Measurements from ENCODE around the gene TTC39A. TPM values are rescaled to one million over a fixed set of nuclear protein-coding genes. Genes with fewer than 3 reads are reported as not detected.

Gene TTC39A
- total RNA-seq, 2 donors from 2014 or later, result 65.0 to 78.4 TPM

DNA sequence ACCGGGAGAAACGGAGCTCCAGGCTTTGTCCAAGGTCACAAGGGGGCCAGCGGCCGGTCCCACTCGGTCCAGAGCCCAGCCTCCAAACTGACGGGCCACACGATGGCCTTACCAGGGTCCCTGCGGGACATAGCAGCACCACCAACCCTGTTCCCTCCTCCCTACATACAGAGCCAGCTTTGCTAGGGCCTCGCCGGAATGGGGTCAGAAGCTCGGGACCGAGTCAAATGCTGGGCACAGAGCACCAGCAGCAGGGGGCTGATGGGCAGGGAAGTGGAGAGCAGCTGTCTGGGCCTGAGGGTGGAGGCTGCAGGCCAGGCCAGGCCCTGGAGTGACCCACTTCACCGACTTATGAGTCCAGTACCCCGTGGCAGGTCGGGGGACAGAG is 14.9 kb upstream of the TTC39A start:
- Histone ChIP-seq H3K4me1 (replicated peaks) (no peaks in the 10 kb centered on the region), H3K27ac (no peak overlapping the region), H3K36me3 (no peaks in the 10 kb centered on the region), H3K4me3 (no peak overlapping the region), H3K9me3 (no peaks in the 10 kb centered on the region), H3K27me3 (replicated peaks; ENCODE audit: insufficient read depth) (no peaks in the 10 kb centered on the region)
- DNase-seq (ENCODE audit: low spot score), result no peak
- 65% methylated on average over 15 of the region's 15 CpGs for WGBS
- intact Hi-C loops (cut with DNase I), result no loop called here
- TF ChIP-seq POLR2A (IDR thresholded peaks at IDR 0.05) (no peak), POLR2AphosphoS5 (IDR thresholded peaks at IDR 0.05) (no peak)

DNA sequence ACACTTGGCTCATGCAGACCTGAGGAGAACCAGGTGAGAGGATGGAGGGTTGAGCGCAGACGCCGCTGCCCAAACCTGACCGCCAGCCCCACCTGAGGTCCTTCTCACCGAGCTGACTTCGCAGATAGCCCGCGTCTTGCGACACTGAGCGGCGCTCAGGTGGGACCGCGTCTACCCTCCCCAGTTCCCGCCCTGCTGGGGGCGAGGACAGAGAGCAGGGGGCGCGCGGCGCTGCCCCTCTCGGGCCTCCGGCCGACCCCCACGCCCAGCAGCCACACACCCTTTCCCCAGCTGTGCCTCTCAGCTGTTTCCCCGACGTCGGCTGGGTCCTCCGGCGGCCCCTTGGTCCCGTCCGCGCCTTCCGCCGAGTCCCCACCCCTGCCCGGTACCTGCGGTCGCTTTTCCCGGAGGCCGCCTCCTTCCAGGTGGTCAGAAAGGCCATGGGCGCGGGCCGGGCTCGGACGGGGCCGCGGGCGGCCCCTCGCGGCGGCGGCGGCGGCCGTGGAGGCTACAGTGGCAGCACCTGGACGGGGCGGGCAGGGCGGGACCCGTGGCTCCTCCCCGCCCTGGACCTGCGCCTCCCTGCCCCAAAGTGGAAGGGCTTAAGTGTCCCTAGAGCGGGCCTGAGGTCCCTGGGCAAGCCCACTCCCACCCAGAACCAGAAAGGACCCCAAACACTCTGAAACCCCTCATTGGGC is 14.4 kb upstream of the TTC39A start:
- no peaks in the 10 kb centered on the region for H3K4me1 ChIP-seq (replicated peaks)
- TF ChIP-seq, protein P1, sequence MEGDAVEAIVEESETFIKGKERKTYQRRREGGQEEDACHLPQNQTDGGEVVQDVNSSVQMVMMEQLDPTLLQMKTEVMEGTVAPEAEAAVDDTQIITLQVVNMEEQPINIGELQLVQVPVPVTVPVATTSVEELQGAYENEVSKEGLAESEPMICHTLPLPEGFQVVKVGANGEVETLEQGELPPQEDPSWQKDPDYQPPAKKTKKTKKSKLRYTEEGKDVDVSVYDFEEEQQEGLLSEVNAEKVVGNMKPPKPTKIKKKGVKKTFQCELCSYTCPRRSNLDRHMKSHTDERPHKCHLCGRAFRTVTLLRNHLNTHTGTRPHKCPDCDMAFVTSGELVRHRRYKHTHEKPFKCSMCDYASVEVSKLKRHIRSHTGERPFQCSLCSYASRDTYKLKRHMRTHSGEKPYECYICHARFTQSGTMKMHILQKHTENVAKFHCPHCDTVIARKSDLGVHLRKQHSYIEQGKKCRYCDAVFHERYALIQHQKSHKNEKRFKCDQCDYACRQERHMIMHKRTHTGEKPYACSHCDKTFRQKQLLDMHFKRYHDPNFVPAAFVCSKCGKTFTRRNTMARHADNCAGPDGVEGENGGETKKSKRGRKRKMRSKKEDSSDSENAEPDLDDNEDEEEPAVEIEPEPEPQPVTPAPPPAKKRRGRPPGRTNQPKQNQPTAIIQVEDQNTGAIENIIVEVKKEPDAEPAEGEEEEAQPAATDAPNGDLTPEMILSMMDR (IDR thresholded peaks at IDR 0.05), result peak in 3 of 4 experiments; percentile 9 to 44 (median 22)
- no peak for TF ChIP-seq POLR2A (IDR thresholded peaks at IDR 0.05)
- no peak for TF ChIP-seq POLR2AphosphoS5 (IDR thresholded peaks at IDR 0.05)
- H3K9me3 ChIP-seq, result no peaks in the 10 kb centered on the region
- WGBS, result 6% methylated on average over 29 of the region's 60 CpGs
- H3K27ac ChIP-seq, result peak overlapping the region in 1 of 2 donors; percentile 65
- peak; percentile 48 for DNase-seq (ENCODE audit: low spot score)
- no peaks in the 10 kb centered on the region for H3K27me3 ChIP-seq (replicated peaks; ENCODE audit: insufficient read depth)
- no peaks in the 10 kb centered on the region for H3K36me3 ChIP-seq
- peak overlapping the region; percentile 36 to 46 for H3K4me3 ChIP-seq
- intact Hi-C loops (cut with DNase I), result no loop called here

DNA sequence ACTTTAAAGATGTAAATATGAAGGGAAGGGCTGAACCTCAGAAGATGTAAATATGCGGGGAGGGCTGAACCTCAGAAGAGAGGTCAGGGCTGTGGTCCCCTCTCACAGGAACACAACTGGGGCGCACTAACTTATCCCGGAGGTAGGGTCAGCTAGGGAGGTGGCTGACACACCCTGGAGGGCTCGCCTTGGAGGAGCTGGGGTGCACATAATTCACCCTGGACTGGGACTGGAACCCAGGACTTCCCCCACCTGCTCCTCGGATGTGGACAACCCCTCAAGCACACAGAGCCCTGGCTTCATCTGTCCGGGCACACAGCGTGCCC is 13.9 kb upstream of the TTC39A start:
- Histone ChIP-seq H3K36me3 (no peaks in the 10 kb centered on the region), H3K9me3 (no peaks in the 10 kb centered on the region), H3K27ac (no peak overlapping the region), H3K4me3 (peak overlapping the region; percentile 36 to 46), H3K4me1 (replicated peaks) (no peaks in the 10 kb centered on the region), H3K27me3 (replicated peaks; ENCODE audit: insufficient read depth) (no peaks in the 10 kb centered on the region)
- TF ChIP-seq POLR2A (IDR thresholded peaks at IDR 0.05) (no peak), POLR2AphosphoS5 (IDR thresholded peaks at IDR 0.05) (no peak)
- TF ChIP-seq, protein P1 (IDR thresholded peaks at IDR 0.05), result no peak
- intact Hi-C loops (cut with DNase I), result no loop called here
- no peak for DNase-seq (ENCODE audit: low spot score)
- 69% methylated on average over 7 of the region's 7 CpGs for WGBS

DNA sequence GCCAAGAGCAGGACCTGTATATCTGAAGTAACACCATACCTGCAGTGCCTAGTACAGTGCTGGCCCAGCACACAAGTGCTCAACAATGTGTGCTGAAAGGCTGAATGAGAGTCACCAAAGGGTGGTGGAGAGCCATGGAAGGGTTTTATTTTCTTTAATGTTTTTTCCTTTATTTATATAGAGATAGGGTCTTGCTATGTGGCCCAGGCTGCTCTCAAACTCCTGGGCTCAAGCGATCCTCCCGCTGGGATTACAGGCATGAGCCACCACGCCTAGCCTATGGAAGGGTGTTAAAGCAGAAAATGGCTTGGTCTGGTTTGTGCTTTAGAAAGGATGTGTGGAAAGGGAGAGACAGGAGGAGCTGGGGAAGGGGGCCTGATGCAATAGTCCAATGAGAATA is 13.3 kb upstream of the TTC39A start:
- WGBS, result 98% methylated on average over 3 of the region's 3 CpGs
- intact Hi-C loops (cut with DNase I), result no loop called here
- H3K9me3 ChIP-seq, result no peaks in the 10 kb centered on the region
- H3K36me3 ChIP-seq, result no peaks in the 10 kb centered on the region
- TF ChIP-seq POLR2AphosphoS5 (IDR thresholded peaks at IDR 0.05) (no peak), POLR2A (IDR thresholded peaks at IDR 0.05) (no peak)
- TF ChIP-seq, protein P1 (IDR thresholded peaks at IDR 0.05), result no peak
- no peaks in the 10 kb centered on the region for H3K4me1 ChIP-seq (replicated peaks)
- no peaks in the 10 kb centered on the region for H3K27me3 ChIP-seq (replicated peaks; ENCODE audit: insufficient read depth)
- no peak for DNase-seq (ENCODE audit: low spot score)
- H3K4me3 ChIP-seq, result no peak overlapping the region
- no peak overlapping the region for H3K27ac ChIP-seq

DNA sequence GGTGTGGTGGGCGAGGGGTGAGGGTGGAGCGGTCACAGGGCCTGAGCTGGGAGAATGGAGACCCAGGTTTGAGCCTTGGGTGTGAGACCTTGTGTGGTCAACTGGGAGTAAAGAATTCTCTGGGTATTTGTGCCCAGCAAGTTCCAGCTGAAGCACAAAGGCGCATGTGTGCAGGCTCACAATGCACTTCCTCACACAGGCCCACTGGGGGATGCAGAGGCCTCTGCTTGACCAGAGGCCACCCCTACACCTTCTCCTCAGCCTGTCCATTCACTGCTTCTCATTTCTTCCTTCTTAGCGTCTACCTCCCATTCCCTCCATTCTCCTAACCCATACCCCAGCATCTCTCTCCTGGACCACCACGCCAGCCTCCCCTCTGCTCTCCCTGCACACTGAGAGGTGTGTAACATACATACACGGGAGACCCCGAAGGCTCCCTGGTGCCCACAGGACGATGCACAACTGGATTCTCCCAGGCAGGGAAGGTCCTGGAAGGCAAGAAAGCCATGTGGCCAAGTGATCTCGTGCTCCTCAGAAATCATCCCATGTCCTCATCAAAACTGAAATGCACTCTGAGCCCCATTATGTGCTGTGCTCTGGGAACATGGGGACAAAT is 12.3 kb upstream of the TTC39A start:
- Histone ChIP-seq H3K27me3 (replicated peaks; ENCODE audit: insufficient read depth) (no peaks in the 10 kb centered on the region), H3K27ac (no peak overlapping the region), H3K4me3 (no peak overlapping the region), H3K36me3 (no peaks in the 10 kb centered on the region), H3K9me3 (no peaks in the 10 kb centered on the region), H3K4me1 (replicated peaks) (no peaks in the 10 kb centered on the region)
- TF ChIP-seq POLR2A (IDR thresholded peaks at IDR 0.05) (no peak), POLR2AphosphoS5 (IDR thresholded peaks at IDR 0.05) (no peak)
- TF ChIP-seq, protein P1 (IDR thresholded peaks at IDR 0.05), result no peak
- intact Hi-C loops (cut with DNase I), result no loop called here
- no peak for DNase-seq (ENCODE audit: low spot score)
- WGBS, result 92% methylated on average over 9 of the region's 9 CpGs
